ENCODE data around the gene CNTN1. TPM values are rescaled to one million over a fixed set of nuclear protein-coding genes. Genes with fewer than 3 reads are reported as not detected.

CNTN1 gene
- total and polyA plus RNA-seq, 9 of the 15 experiments (the other 6 are each of a cell fraction or from before 2014, with no cell fraction given), result 0.16 TPM; not detected in 8

GRCh38 chr12:41039461-41039860, 347.2 kb downstream of the CNTN1 start:
- TF ChIP-seq SAFB2 (IDR thresholded peaks at IDR 0.05; ENCODE audit: borderline replicate concordance, low read depth, low read length, severe bottlenecking), result no peak
- no peak for TF ChIP-seq HOXB6 (CRISPR knock-in tag; IDR thresholded peaks at IDR 0.05; ENCODE audit: borderline replicate concordance)
- no peak for TF ChIP-seq PRPF4 (IDR thresholded peaks at IDR 0.05; ENCODE audit: insufficient read depth, low read depth, low read length, poor library complexity, severe bottlenecking)
- no peak for TF ChIP-seq NR0B1 (IDR thresholded peaks at IDR 0.05; ENCODE audit: partially characterized antibody)
- no peak for TF ChIP-seq ZMIZ1 (IDR thresholded peaks at IDR 0.05; ENCODE audit: low read depth in 2 of 2, low read length in 2 of 2)
- TF ChIP-seq ZBTB11 (CRISPR knock-in tag; IDR thresholded peaks at IDR 0.05), result no peak
- TF ChIP-seq ZFP91 (CRISPR knock-in tag; IDR thresholded peaks at IDR 0.05), result no peak
- TF ChIP-seq ZNF740 (CRISPR knock-in tag; IDR thresholded peaks at IDR 0.05), result no peak
- no peak for TF ChIP-seq ZNF740 (tag; IDR thresholded peaks at IDR 0.05)
- TF ChIP-seq RFX7 (CRISPR knock-in tag; IDR thresholded peaks at IDR 0.05), result no peak
- in situ Hi-C loops (cut with MboI) (no loop called here), intact Hi-C loops (cut with micrococcal nuclease) (no loop called here)
- no peaks in the 10 kb centered on the region for H3K4me1 ChIP-seq (replicated peaks in 1 of 2; ENCODE audit: control insufficient read depth in 2 of 2, insufficient read depth in 2 of 2, low read length in 2 of 2)
- no TSS peak for BruUV-seq (replicated peaks)
- CTCF ChIA-PET (ENCODE audit: low intra/inter-chr PET ratio), result no interaction called here
- H2AFZ ChIP-seq (ENCODE audit: low read depth, low read length), result no peak overlapping the region
- H4K20me1 ChIP-seq (replicated peaks; ENCODE audit: control insufficient read depth, insufficient read depth, low read length), result no peaks in the 10 kb centered on the region
- no peaks in the 10 kb centered on the region for H3K9me1 ChIP-seq (ENCODE audit: control insufficient read depth, insufficient read depth, low read length)
- no peaks in the 10 kb centered on the region for H3K79me2 ChIP-seq (ENCODE audit: control insufficient read depth, insufficient read depth, low read length)
- DNase-seq (ENCODE audit: extremely low read depth in 1 of 4, low spot score in 3 of 4), result no peak
- ATAC-seq, result no peak
- H3K4me2 ChIP-seq (ENCODE audit: insufficient read depth, low read length), result no peak overlapping the region
- POLR2A ChIA-PET, result no interaction called here
- H3K27me3 ChIP-seq (ENCODE audit: control insufficient read depth in 2 of 2, insufficient read depth in 2 of 2, low read length in 2 of 2), result no peaks in the 10 kb centered on the region
- H3K9ac ChIP-seq (ENCODE audit: insufficient read depth in 1 of 2, low read depth in 2 of 2, low read length in 2 of 2), result no peak overlapping the region
- H3K27ac ChIP-seq (ENCODE audit: extremely low read depth, low read depth, low read length), result no peak overlapping the region
- H3K4me3 ChIP-seq, result no peak overlapping the region
- no peaks in the 10 kb centered on the region for H3K9me3 ChIP-seq (replicated peaks; ENCODE audit: control insufficient read depth, insufficient read depth, low read depth, low read length)
- no peak for FAIRE-seq
- no peaks in the 10 kb centered on the region for H3K36me3 ChIP-seq (ENCODE audit: control insufficient read depth, insufficient read depth, low read length)
